NCI-H446 (cell line): ENCODE data around the gene KIF24.
"Not testable (repeated sequence)": the region's sequence is repeated elsewhere in the genome, so short reads cannot be mapped to it uniquely, and the experiment has no call there.

Experiments
- DNase-seq, 2 experiments: peaks; one replicate each; lab custom pipeline; 2025; lab: John Stamatoyannopoulos, UW

Gene KIF24

GRCh38 chr9:34362614-34363214 lies 33.6 kb upstream of the KIF24 start:
- no peak for DNase-seq

GRCh38 chr9:34352957-34353356 lies 23.9 kb upstream of the KIF24 start:
- not testable (repeated sequence) for DNase-seq

GRCh38 chr9:34352122-34352652 lies 23.1 kb upstream of the KIF24 start:
- DNase-seq: not testable (repeated sequence)

GRCh38 chr9:34349324-34349723 lies 20.3 kb upstream of the KIF24 start:
- no peak for DNase-seq

- no peak for DNase-seq
Measured at GRCh38 chr9:34347800-34348158, 18.7 kb upstream of the KIF24 start.

- DNase-seq: no peak
Measured at GRCh38 chr9:34346873-34347799, 18.1 kb upstream of the KIF24 start.

- DNase-seq: no peak
Measured at GRCh38 chr9:34343605-34344004, 14.5 kb upstream of the KIF24 start.

- DNase-seq: peak in 1 of 2 experiments; percentile 62
Measured at GRCh38 chr9:34343090-34343489, 14.0 kb upstream of the KIF24 start.

- no peak for DNase-seq
Measured at GRCh38 chr9:34341659-34342295, 12.7 kb upstream of the KIF24 start.

GRCh38 chr9:34338665-34339385 lies 9.8 kb upstream of the KIF24 start:
- peak in 1 of 2 experiments; percentile 35 for DNase-seq

- DNase-seq: not testable (repeated sequence)
Measured at GRCh38 chr9:34338079-34338478, 9.0 kb upstream of the KIF24 start.

GRCh38 chr9:34337403-34337802 lies 8.3 kb upstream of the KIF24 start:
- no peak for DNase-seq

- no peak for DNase-seq
Measured at GRCh38 chr9:34335376-34335775, 6.3 kb upstream of the KIF24 start.

- no peak for DNase-seq
Measured at GRCh38 chr9:34334916-34335315, 5.8 kb upstream of the KIF24 start.

- DNase-seq: no peak
Measured at GRCh38 chr9:34334337-34334824, 5.3 kb upstream of the KIF24 start.

- no peak for DNase-seq
Measured at GRCh38 chr9:34333836-34334235, 4.8 kb upstream of the KIF24 start.

- peak; percentile 18 to 61 for DNase-seq
Measured at GRCh38 chr9:34332076-34332964, 3.3 kb upstream of the KIF24 start.

- DNase-seq: no peak
Measured at GRCh38 chr9:34331196-34331595, 2.1 kb upstream of the KIF24 start.

- peak; percentile 46 to 48 for DNase-seq
Measured at GRCh38 chr9:34328500-34328986, 525 bp downstream of the KIF24 start.

- no peak for DNase-seq
Measured at GRCh38 chr9:34326690-34327089, 2.4 kb downstream of the KIF24 start.
